Breast epithelium (tissue), 3 donors: ENCODE data around the gene DCAF17.

Experiments used
- CTCF ChIP-seq, 3 donors: fragments of 450-650 bp; IDR thresholded peaks; one replicate each; pipeline ENCODE4 v1.5.1; 2016 to 2017; ENCODE audit warnings: antibody characterized with exemption in 3 of 3, mild to moderate bottlenecking in 3 of 3, moderate library complexity in 3 of 3
- POLR2A ChIP-seq: fragments of 450-650 bp; IDR thresholded peaks from one replicate; pipeline ENCODE4 v1.6.1; 2016; ENCODE audit warnings: antibody characterized with exemption, mild to moderate bottlenecking, moderate library complexity

- no peak for TF ChIP-seq CTCF (IDR thresholded peaks at IDR 0.05)
- no peak for TF ChIP-seq POLR2A
Measured at GRCh38 chr2:171411791-171412483, 22.1 kb upstream of the DCAF17 start.
